Measurements from ENCODE around the gene GSTA2.

GSTA2 gene

DNA sequence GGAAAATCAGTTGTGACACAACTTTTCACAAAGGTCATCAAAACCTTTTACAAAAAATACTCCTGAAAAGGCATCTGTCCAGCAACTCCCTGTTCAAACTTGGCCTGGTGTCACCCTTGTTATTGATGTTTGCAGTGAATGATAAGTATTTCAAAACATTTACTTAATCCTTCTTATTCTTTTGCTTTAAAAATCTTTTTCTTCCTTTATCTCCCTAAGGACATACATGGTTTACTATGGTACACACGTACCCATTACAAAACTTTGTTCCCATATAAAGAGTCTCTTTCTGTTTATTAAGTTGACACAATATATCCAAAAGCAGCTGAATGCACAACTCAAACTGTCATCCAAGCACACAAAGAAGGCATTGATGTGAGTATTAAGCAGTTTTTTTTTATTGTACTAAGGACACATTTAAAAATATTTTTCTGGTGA lies 17.5 kb downstream of the GSTA2 start:
- POLR2A ChIA-PET: no interaction called here
- H3K27ac ChIP-seq (ENCODE audit: extremely low read depth, low read depth, low read length): no peak overlapping the region
- no peaks in the 10 kb centered on the region for H3K4me1 ChIP-seq (ENCODE audit: control insufficient read depth, insufficient read depth, low read length)
- CTCF ChIA-PET: interaction anchor here (0.9 kb wide), 1 partner anchor 21 kb away, joined by 3 read pairs; no protein-coding TSS in a partner anchor
- TF ChIP-seq, protein P1, sequence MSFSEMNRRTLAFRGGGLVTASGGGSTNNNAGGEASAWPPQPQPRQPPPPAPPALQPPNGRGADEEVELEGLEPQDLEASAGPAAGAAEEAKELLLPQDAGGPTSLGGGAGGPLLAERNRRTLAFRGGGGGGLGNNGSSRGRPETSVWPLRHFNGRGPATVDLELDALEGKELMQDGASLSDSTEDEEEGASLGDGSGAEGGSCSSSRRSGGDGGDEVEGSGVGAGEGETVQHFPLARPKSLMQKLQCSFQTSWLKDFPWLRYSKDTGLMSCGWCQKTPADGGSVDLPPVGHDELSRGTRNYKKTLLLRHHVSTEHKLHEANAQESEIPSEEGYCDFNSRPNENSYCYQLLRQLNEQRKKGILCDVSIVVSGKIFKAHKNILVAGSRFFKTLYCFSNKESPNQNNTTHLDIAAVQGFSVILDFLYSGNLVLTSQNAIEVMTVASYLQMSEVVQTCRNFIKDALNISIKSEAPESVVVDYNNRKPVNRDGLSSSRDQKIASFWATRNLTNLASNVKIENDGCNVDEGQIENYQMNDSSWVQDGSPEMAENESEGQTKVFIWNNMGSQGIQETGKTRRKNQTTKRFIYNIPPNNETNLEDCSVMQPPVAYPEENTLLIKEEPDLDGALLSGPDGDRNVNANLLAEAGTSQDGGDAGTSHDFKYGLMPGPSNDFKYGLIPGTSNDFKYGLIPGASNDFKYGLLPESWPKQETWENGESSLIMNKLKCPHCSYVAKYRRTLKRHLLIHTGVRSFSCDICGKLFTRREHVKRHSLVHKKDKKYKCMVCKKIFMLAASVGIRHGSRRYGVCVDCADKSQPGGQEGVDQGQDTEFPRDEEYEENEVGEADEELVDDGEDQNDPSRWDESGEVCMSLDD (tag by site-specific recombination; IDR thresholded peaks at IDR 0.05): no peak
- TF ChIP-seq ZNF433 (tag by site-specific recombination; IDR thresholded peaks at IDR 0.05; ENCODE audit: low read depth) (no peak), ZNF114 (tag by site-specific recombination; IDR thresholded peaks at IDR 0.05) (no peak), ZNF768 (tag by site-specific recombination; IDR thresholded peaks at IDR 0.05) (no peak), HOXC10 (CRISPR knock-in tag; IDR thresholded peaks at IDR 0.05) (no peak), ZNF211 (tag by site-specific recombination; IDR thresholded peaks at IDR 0.05; ENCODE audit: low read depth) (no peak), ZNF785 (tag by site-specific recombination; IDR thresholded peaks at IDR 0.05) (no peak), BCL11B (tag by site-specific recombination; IDR thresholded peaks at IDR 0.05; ENCODE audit: low read depth) (no peak), SP3 (tag by site-specific recombination; IDR thresholded peaks at IDR 0.05) (no peak), ZBTB48 (tag by site-specific recombination; IDR thresholded peaks at IDR 0.05) (no peak), ZBTB1 (tag by site-specific recombination; IDR thresholded peaks at IDR 0.05) (no peak)
- TF ChIP-seq, protein P2, sequence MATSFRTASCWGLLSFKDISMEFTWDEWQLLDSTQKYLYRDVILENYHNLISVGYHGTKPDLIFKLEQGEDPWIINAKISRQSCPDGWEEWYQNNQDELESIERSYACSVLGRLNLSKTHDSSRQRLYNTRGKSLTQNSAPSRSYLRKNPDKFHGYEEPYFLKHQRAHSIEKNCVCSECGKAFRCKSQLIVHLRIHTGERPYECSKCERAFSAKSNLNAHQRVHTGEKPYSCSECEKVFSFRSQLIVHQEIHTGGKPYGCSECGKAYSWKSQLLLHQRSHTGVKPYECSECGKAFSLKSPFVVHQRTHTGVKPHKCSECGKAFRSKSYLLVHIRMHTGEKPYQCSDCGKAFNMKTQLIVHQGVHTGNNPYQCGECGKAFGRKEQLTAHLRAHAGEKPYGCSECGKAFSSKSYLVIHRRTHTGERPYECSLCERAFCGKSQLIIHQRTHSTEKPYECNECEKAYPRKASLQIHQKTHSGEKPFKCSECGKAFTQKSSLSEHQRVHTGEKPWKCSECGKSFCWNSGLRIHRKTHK (tag by site-specific recombination; IDR thresholded peaks at IDR 0.05): no peak
- TF ChIP-seq, protein P3, sequence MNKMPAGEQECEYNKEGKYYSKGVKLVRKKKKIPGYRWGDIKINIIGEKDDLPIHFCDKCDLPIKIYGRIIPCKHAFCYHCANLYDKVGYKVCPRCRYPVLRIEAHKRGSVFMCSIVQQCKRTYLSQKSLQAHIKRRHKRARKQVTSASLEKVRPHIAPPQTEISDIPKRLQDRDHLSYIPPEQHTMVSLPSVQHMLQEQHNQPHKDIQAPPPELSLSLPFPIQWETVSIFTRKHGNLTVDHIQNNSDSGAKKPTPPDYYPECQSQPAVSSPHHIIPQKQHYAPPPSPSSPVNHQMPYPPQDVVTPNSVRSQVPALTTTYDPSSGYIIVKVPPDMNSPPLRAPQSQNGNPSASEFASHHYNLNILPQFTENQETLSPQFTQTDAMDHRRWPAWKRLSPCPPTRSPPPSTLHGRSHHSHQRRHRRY (tag by site-specific recombination; IDR thresholded peaks at IDR 0.05): no peak
- TF ChIP-seq, protein P4, sequence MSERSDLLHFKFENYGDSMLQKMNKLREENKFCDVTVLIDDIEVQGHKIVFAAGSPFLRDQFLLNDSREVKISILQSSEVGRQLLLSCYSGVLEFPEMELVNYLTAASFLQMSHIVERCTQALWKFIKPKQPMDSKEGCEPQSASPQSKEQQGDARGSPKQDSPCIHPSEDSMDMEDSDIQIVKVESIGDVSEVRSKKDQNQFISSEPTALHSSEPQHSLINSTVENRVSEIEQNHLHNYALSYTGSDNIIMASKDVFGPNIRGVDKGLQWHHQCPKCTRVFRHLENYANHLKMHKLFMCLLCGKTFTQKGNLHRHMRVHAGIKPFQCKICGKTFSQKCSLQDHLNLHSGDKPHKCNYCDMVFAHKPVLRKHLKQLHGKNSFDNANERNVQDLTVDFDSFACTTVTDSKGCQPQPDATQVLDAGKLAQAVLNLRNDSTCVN (tag by site-specific recombination; optimal IDR thresholded peaks at IDR 0.05): no peak
- TF ChIP-seq, protein P5, sequence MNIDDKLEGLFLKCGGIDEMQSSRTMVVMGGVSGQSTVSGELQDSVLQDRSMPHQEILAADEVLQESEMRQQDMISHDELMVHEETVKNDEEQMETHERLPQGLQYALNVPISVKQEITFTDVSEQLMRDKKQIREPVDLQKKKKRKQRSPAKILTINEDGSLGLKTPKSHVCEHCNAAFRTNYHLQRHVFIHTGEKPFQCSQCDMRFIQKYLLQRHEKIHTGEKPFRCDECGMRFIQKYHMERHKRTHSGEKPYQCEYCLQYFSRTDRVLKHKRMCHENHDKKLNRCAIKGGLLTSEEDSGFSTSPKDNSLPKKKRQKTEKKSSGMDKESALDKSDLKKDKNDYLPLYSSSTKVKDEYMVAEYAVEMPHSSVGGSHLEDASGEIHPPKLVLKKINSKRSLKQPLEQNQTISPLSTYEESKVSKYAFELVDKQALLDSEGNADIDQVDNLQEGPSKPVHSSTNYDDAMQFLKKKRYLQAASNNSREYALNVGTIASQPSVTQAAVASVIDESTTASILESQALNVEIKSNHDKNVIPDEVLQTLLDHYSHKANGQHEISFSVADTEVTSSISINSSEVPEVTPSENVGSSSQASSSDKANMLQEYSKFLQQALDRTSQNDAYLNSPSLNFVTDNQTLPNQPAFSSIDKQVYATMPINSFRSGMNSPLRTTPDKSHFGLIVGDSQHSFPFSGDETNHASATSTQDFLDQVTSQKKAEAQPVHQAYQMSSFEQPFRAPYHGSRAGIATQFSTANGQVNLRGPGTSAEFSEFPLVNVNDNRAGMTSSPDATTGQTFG (tag by site-specific recombination; IDR thresholded peaks at IDR 0.05; ENCODE audit: borderline replicate concordance): no peak
- H3K36me3 ChIP-seq (ENCODE audit: control insufficient read depth in 2 of 2, insufficient read depth in 1 of 2, low read length in 2 of 2): no peaks in the 10 kb centered on the region
- no peak overlapping the region for H3K4me3 ChIP-seq (ENCODE audit: low read depth, low read length)
- no peaks in the 10 kb centered on the region for H3K9me3 ChIP-seq (ENCODE audit: control insufficient read depth, insufficient read depth, low read depth, low read length)

DNA sequence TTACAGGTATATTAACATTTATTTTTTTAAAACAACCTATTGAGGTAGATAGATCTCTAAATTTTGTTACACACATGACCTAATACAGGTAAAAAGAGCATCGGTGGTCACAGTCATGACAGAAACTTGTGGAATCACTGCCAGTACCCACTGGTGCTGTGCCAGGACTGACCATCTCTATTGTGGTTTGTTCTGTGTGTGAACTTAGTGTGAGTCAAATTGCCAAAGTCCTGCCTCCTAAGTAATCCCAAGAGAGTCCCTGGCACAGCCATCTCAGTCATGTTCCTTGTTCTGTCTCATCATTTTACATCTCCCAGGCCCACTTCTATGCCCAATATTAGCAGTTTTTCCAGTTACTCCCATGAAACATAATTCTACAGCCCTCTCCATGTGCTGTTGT lies 21.4 kb downstream of the GSTA2 start:
- Histone ChIP-seq H3K9me3 (ENCODE audit: control insufficient read depth, insufficient read depth, low read depth, low read length) (no peaks in the 10 kb centered on the region), H3K4me3 (ENCODE audit: low read depth, low read length) (no peak overlapping the region), H3K36me3 (ENCODE audit: control insufficient read depth in 2 of 2, insufficient read depth in 1 of 2, low read length in 2 of 2) (no peaks in the 10 kb centered on the region), H3K27ac (ENCODE audit: extremely low read depth, low read depth, low read length) (no peak overlapping the region), H3K4me1 (ENCODE audit: control insufficient read depth, insufficient read depth, low read length) (no peaks in the 10 kb centered on the region)
- ChIA-PET CTCF (interaction anchor here (0.5 kb wide), 1 partner anchor 90 kb away, joined by 8 read pairs; no protein-coding TSS in a partner anchor), POLR2A (no interaction called here)
- no peak for TF ChIP-seq ZNF112 (tag by site-specific recombination; IDR thresholded peaks at IDR 0.05)
- no peak for TF ChIP-seq KLF16 (tag by site-specific recombination; IDR thresholded peaks at IDR 0.05)
- TF ChIP-seq, protein P6, sequence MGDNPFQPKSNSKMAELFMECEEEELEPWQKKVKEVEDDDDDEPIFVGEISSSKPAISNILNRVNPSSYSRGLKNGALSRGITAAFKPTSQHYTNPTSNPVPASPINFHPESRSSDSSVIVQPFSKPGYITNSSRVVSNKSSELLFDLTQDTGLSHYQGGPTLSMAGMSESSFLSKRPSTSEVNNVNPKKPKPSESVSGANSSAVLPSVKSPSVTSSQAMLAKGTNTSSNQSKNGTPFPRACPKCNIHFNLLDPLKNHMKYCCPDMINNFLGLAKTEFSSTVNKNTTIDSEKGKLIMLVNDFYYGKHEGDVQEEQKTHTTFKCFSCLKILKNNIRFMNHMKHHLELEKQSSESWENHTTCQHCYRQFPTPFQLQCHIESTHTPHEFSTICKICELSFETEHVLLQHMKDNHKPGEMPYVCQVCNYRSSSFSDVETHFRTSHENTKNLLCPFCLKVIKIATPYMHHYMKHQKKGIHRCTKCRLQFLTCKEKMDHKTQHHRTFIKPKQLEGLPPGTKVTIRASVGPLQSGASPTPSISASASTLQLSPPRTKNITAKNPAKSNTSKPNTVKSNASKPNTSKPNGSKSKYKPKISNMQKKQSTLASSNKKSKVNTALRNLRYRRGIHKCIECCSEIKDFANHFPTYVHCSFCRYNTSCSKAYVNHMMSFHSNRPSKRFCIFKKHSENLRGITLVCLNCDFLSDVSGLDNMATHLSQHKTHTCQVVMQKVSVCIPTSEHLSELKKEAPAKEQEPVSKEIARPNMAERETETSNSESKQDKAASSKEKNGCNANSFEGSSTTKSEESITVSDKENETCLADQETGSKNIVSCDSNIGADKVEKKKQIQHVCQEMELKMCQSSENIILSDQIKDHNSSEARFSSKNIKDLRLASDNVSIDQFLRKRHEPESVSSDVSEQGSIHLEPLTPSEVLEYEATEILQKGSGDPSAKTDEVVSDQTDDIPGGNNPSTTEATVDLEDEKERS (tag by site-specific recombination; IDR thresholded peaks at IDR 0.05): no peak
- TF ChIP-seq, protein P7, sequence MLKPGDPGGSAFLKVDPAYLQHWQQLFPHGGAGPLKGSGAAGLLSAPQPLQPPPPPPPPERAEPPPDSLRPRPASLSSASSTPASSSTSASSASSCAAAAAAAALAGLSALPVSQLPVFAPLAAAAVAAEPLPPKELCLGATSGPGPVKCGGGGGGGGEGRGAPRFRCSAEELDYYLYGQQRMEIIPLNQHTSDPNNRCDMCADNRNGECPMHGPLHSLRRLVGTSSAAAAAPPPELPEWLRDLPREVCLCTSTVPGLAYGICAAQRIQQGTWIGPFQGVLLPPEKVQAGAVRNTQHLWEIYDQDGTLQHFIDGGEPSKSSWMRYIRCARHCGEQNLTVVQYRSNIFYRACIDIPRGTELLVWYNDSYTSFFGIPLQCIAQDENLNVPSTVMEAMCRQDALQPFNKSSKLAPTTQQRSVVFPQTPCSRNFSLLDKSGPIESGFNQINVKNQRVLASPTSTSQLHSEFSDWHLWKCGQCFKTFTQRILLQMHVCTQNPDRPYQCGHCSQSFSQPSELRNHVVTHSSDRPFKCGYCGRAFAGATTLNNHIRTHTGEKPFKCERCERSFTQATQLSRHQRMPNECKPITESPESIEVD (tag by site-specific recombination; IDR thresholded peaks at IDR 0.05): no peak
- no peak for TF ChIP-seq MZF1 (tag by site-specific recombination; IDR thresholded peaks at IDR 0.05; ENCODE audit: borderline replicate concordance)
- TF ChIP-seq KLF7 (tag by site-specific recombination; IDR thresholded peaks at IDR 0.05; ENCODE audit: borderline replicate concordance): no peak
